GM10266 (cell line): ENCODE data around the gene ARHGEF26.

Source experiments
- DNase-seq: peaks from one replicate; pipeline ENCODE4 v3.0.0; 2012; ENCODE audit errors: extremely low spot score
- CTCF ChIP-seq: IDR thresholded peaks from 2 replicates; pipeline ENCODE4 v1.5.1; 2012; ENCODE audit warnings: mild to moderate bottlenecking, low read depth; ENCODE audit not compliant: control insufficient read depth, insufficient read depth; ENCODE audit errors: missing control alignments

Gene ARHGEF26

GRCh38 chr3:154142608-154143007 is 21.4 kb downstream of the ARHGEF26 start:
- DNase-seq = no peak
- no peak for TF ChIP-seq CTCF

GRCh38 chr3:154143873-154144272 is 22.7 kb downstream of the ARHGEF26 start:
- no peak for TF ChIP-seq CTCF
- no peak for DNase-seq

- DNase-seq = no peak
- no peak for TF ChIP-seq CTCF
Measured at GRCh38 chr3:154144825-154145465, 23.8 kb downstream of the ARHGEF26 start.

- DNase-seq = no peak
- TF ChIP-seq CTCF = no peak
Measured at GRCh38 chr3:154148541-154148940, 27.4 kb downstream of the ARHGEF26 start.

GRCh38 chr3:154149286-154149685 is 28.1 kb downstream of the ARHGEF26 start:
- no peak for TF ChIP-seq CTCF
- no peak for DNase-seq

- no peak for DNase-seq
Measured at GRCh38 chr3:154151969-154152368, 30.8 kb downstream of the ARHGEF26 start.

More at GRCh38 chr3:154151969-154152368, 30.8 kb downstream of the ARHGEF26 start:
- no peak for TF ChIP-seq CTCF
